HG02763 (cell line): ENCODE measurements around the gene CLCF1.
"Not testable (repeated sequence)": the region's sequence is repeated elsewhere in the genome, so short reads cannot be mapped to it uniquely, and the experiment has no call there.

Source experiments
- ATAC-seq: cut with Tn5 transposase; IDR thresholded peaks from one replicate; pipeline ENCODE4 v1.9.1; 2021; ENCODE audit warnings: mild to moderate bottlenecking, moderate library complexity; ENCODE audit not compliant: unreplicated experiment

The CLCF1 gene

GRCh38 chr11:67345247-67345919, 28.0 kb downstream of the CLCF1 start:
- no peak for ATAC-seq

GRCh38 chr11:67344264-67344663, 29.1 kb downstream of the CLCF1 start:
- no peak for ATAC-seq

DNA sequence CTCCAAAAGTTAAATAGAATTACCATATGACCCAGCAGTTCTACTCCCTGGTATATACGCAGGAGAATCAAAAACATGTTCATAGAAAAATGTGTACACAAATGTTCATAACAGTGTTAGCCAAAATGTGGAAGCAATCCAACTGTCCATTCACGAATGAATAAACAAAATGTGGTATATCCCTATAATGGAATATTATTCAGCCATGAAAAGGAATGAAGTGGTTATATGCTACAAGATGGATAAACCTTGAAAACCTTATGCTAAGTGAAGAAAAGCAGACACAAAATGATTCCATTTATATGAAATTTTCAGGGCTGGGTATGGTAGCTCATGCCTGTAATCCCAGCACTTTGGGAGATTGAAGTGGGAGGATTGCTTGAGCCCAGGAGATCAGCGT, 36.1 kb downstream of the CLCF1 start:
- ATAC-seq: no peak

DNA sequence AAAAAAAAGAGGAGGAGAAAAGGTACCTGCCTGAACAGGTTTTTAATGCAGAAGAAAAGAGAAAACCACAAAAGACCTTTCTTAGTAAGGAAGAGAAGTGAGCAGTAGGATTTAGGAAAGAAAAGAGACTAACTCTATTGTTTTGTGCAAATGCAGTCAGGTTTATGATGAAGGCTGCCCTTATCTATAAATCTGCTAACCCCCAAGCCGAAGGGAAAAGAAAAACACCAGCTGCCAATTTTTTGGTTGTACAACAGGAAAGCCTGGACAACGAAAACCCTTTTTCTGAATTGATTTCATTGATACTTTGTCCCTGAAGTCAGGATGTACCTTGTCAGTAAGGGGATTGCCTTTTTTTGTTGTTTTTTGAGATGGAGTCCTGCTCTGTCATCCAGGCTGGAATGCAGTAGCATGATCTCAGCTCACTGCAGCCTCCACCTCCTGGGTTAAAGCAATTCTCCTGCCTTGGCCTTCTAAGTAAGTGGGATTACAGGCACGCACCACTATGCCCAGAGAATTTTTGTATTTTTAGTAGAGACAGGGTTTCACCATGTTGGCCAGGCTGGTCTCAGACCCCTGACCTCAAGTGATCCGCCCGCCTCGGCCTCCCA, 41.2 kb downstream of the CLCF1 start:
- no peak for ATAC-seq

GRCh38 chr11:67323526-67323925, 49.9 kb downstream of the CLCF1 start:
- no peak for ATAC-seq

- ATAC-seq: no peak
These were observed 51.3 kb downstream of the CLCF1 start for GRCh38 chr11:67322049-67322448.

GRCh38 chr11:67321313-67321871, 52.0 kb downstream of the CLCF1 start:
- no peak for ATAC-seq

DNA sequence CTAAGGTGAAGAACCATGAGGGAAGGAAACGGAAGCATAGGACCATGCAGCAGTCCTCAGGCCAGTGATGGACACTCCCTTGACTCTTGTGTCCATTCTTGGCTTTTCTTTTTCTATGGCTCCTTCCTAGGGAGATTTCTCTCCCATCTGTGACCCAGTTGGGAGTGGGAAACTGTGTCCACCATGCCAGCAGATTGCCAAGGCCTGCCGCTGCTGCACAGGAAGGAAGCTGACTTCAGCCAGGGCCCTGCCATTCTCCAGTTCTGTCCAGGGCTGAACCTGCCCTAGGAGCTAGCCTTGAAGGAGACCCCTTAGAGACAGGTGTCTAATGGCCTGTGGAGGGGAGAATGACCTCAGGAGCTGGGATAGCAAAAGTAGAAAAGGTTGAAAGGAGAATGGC, 52.7 kb downstream of the CLCF1 start:
- ATAC-seq: no peak

GRCh38 chr11:67320011-67320410, 53.4 kb downstream of the CLCF1 start:
- no peak for ATAC-seq

GRCh38 chr11:67318876-67319275, 54.5 kb downstream of the CLCF1 start:
- not testable (repeated sequence) for ATAC-seq

GRCh38 chr11:67317888-67318555, 55.4 kb downstream of the CLCF1 start:
- peak; percentile 19 for ATAC-seq

- ATAC-seq: peak; percentile 86
These were observed 56.1 kb downstream of the CLCF1 start for GRCh38 chr11:67317205-67317887.

GRCh38 chr11:67316882-67317204, 56.6 kb downstream of the CLCF1 start:
- ATAC-seq: no peak

DNA sequence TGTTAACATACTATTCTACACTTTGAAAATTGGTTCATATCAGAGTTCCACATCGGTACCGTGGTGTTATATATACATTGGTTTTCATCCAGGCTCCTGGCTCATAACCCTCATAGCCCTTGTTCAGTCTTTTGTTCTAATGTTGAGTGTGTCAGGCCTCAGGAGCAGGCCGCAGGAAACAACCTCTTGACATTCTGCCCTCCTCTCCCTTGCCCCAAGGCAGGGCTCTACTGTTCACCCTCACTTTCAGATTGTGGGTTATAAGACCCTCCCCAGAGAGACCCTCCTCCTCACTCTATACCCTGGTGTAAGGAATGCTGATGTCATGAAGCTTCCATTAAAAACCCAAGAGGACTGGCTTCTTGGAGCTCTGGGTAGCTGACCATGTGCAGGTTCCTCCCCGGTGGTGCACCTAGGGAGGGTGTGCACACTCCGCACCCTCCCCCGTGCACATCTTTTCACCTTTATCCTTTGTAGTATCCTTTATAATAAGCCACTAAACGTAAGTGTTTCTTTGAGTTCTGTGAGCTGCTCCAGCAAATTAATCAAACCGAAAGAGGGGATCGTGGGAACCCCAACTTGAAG, 58.0 kb downstream of the CLCF1 start:
- ATAC-seq: no peak

GRCh38 chr11:67314218-67314617, 59.2 kb downstream of the CLCF1 start:
- ATAC-seq: no peak
